BLaER1 (cell line): ENCODE data around the gene IL31.
"Not testable (repeated sequence)": the region's sequence is repeated elsewhere in the genome, so short reads cannot be mapped to it uniquely, and the experiment has no call there.

Experiments used
- H3K27ac ChIP-seq: shearing (Covaris generic); formaldehyde crosslinking; 2 replicates; pipeline ENCODE4 v1.8.1; 2022
- H3K27me3 ChIP-seq: shearing (Covaris generic); formaldehyde crosslinking; 2 replicates; pipeline ENCODE4 v1.8.1; 2022
- H3K36me3 ChIP-seq: shearing (Covaris generic); formaldehyde crosslinking; 2 replicates; pipeline ENCODE4 v1.8.1; 2022
- H3K4me1 ChIP-seq: shearing (Covaris generic); formaldehyde crosslinking; 2 replicates; pipeline ENCODE4 v1.8.1; 2022
- H3K4me2 ChIP-seq: shearing (Covaris generic); formaldehyde crosslinking; 2 replicates; pipeline ENCODE4 v1.8.1; 2022
- H3K4me3 ChIP-seq: shearing (Covaris generic); formaldehyde crosslinking; 2 replicates; pipeline ENCODE4 v1.8.1; 2022
- H3K9ac ChIP-seq: shearing (Covaris generic); formaldehyde crosslinking; 2 replicates; pipeline ENCODE4 v1.8.1; 2022
- H3K9me3 ChIP-seq: shearing (Covaris generic); formaldehyde crosslinking; 2 replicates; pipeline ENCODE4 v1.8.1; 2022
- H4K20me1 ChIP-seq: shearing (Covaris generic); formaldehyde crosslinking; 2 replicates; pipeline ENCODE4 v1.8.1; 2022
- Cebpa-rat ChIP-seq: shearing (Covaris generic); IDR thresholded peaks from 2 replicates; pipeline ENCODE4 v1.8.1; 2022

The IL31 gene

GRCh38 chr12:122182887-122183587 lies 9.0 kb upstream of the IL31 start, which contains the start of gene LRRC43:
Gene LRRC43, plus strand, starts transcription at chr12:122183123. Its CDS starts 22 bp downstream, at chr12:122183145.
- Histone ChIP-seq H3K27ac (peak within 1 kb of the TSS; percentile 47), H3K4me3 (peak within 1 kb of the TSS; percentile 60), H3K36me3 (no peaks in the 10 kb centered on the region)

GRCh38 chr12:122176473-122176872 lies 2.5 kb upstream of the IL31 start:
- H3K27me3 ChIP-seq, H3K4me2 ChIP-seq, H3K4me3 ChIP-seq, H3K36me3 ChIP-seq, H3K27ac ChIP-seq, H3K9ac ChIP-seq, H3K9me3 ChIP-seq, H4K20me1 ChIP-seq: not testable (repeated sequence)
- peaks cover 20% of the 10 kb centered on the region for H3K4me1 ChIP-seq

More at GRCh38 chr12:122182887-122183587, 9.0 kb upstream of the IL31 start, which contains the start of gene LRRC43:
- H3K4me2 ChIP-seq: peak within 1 kb of the TSS; percentile 91
- H3K27me3 ChIP-seq: no peaks in the 10 kb centered on the region
- no peak for TF ChIP-seq Cebpa-rat
- H3K4me1 ChIP-seq: peaks cover 64% of the 10 kb centered on the region
- H4K20me1 ChIP-seq: no peaks in the 10 kb centered on the region
- H3K9me3 ChIP-seq: 0 out of 2 replicates have a peak, but pooled peaks cover 3% of the 10 kb centered on the region
- H3K9ac ChIP-seq: peak within 1 kb of the TSS; percentile 65

- H3K27ac ChIP-seq: no peak overlapping the region
- no peak overlapping the region for H3K9ac ChIP-seq
- H3K4me3 ChIP-seq: no peak overlapping the region
- H3K36me3 ChIP-seq: no peaks in the 10 kb centered on the region
- no peaks in the 10 kb centered on the region for H4K20me1 ChIP-seq
- H3K4me1 ChIP-seq: no peaks in the 10 kb centered on the region
- H3K27me3 ChIP-seq: no peaks in the 10 kb centered on the region
- TF ChIP-seq Cebpa-rat: no peak
- H3K9me3 ChIP-seq: no peaks in the 10 kb centered on the region
- no peak overlapping the region for H3K4me2 ChIP-seq
Measured at GRCh38 chr12:122172262-122172939, 1.6 kb downstream of the IL31 start.

- Histone ChIP-seq H3K36me3 (no peaks in the 10 kb centered on the region), H4K20me1 (no peaks in the 10 kb centered on the region), H3K4me2 (no peak overlapping the region), H3K9me3 (no peaks in the 10 kb centered on the region), H3K27me3 (no peaks in the 10 kb centered on the region), H3K4me1 (no peaks in the 10 kb centered on the region), H3K27ac (no peak overlapping the region), H3K4me3 (no peak overlapping the region), H3K9ac (no peak overlapping the region)
- no peak for TF ChIP-seq Cebpa-rat
Measured at GRCh38 chr12:122171399-122171798, 2.6 kb downstream of the IL31 start.

- Histone ChIP-seq H3K4me3 (no peak overlapping the region), H3K27me3 (no peaks in the 10 kb centered on the region), H3K9me3 (no peaks in the 10 kb centered on the region), H3K27ac (no peak overlapping the region), H4K20me1 (no peaks in the 10 kb centered on the region), H3K4me2 (no peak overlapping the region), H3K4me1 (no peaks in the 10 kb centered on the region), H3K36me3 (no peaks in the 10 kb centered on the region), H3K9ac (no peak overlapping the region)
- TF ChIP-seq Cebpa-rat: no peak
Measured at GRCh38 chr12:122168492-122168891, 5.5 kb downstream of the IL31 start.

- no peak overlapping the region for H3K4me2 ChIP-seq
- no peak overlapping the region for H3K4me3 ChIP-seq
- no peaks in the 10 kb centered on the region for H4K20me1 ChIP-seq
- H3K27ac ChIP-seq: no peak overlapping the region
- no peaks in the 10 kb centered on the region for H3K4me1 ChIP-seq
- H3K27me3 ChIP-seq: no peaks in the 10 kb centered on the region
- H3K9me3 ChIP-seq: no peaks in the 10 kb centered on the region
- no peaks in the 10 kb centered on the region for H3K36me3 ChIP-seq
- no peak for TF ChIP-seq Cebpa-rat
- H3K9ac ChIP-seq: no peak overlapping the region
Measured at GRCh38 chr12:122167356-122167925, 6.6 kb downstream of the IL31 start.

- Histone ChIP-seq H3K4me1 (peaks cover 6% of the 10 kb centered on the region; the same call in 1 of the 2 replicates), H3K9ac (no peak overlapping the region), H3K4me2 (no peak overlapping the region), H4K20me1 (no peaks in the 10 kb centered on the region), H3K27me3 (no peaks in the 10 kb centered on the region), H3K36me3 (no peaks in the 10 kb centered on the region), H3K9me3 (no peaks in the 10 kb centered on the region), H3K4me3 (no peak overlapping the region), H3K27ac (no peak overlapping the region)
- TF ChIP-seq Cebpa-rat: no peak
Measured at GRCh38 chr12:122166422-122167349, 7.3 kb downstream of the IL31 start.

- Histone ChIP-seq H3K4me3 (no peak overlapping the region), H3K4me1 (peaks cover 18% of the 10 kb centered on the region), H3K9ac (no peak overlapping the region), H3K4me2 (no peak overlapping the region), H3K9me3 (no peaks in the 10 kb centered on the region), H3K27ac (no peak overlapping the region), H4K20me1 (no peaks in the 10 kb centered on the region), H3K36me3 (no peaks in the 10 kb centered on the region), H3K27me3 (no peaks in the 10 kb centered on the region)
- TF ChIP-seq Cebpa-rat: no peak
Measured at GRCh38 chr12:122162976-122163375, 11.0 kb downstream of the IL31 start.

GRCh38 chr12:122161682-122162081 lies 12.3 kb downstream of the IL31 start:
- no peaks in the 10 kb centered on the region for H4K20me1 ChIP-seq
- H3K9ac ChIP-seq: no peak overlapping the region
- H3K36me3 ChIP-seq: no peaks in the 10 kb centered on the region
- H3K4me2 ChIP-seq: 0 out of 2 replicates have a peak overlapping the region, but pooled peaks have one; percentile 9
- H3K9me3 ChIP-seq: no peaks in the 10 kb centered on the region
- no peak overlapping the region for H3K4me3 ChIP-seq
- TF ChIP-seq Cebpa-rat: no peak
- no peaks in the 10 kb centered on the region for H3K27me3 ChIP-seq
- H3K27ac ChIP-seq: no peak overlapping the region
- H3K4me1 ChIP-seq: peaks cover 21% of the 10 kb centered on the region
